Parathyroid adenoma (tissue), 2 donors: ENCODE measurements around the gene TM4SF18.

Experiments
- H2AFZ ChIP-seq: fragments of 300-600 bp; sonication (generic); one replicate; pipeline ENCODE4 v1.7.0; 2017; ENCODE audit warnings: antibody characterized with exemption, mild to moderate bottlenecking
- H3K27ac ChIP-seq: fragments of 300-600 bp; sonication (generic); one replicate; pipeline ENCODE4 v1.7.0; 2017
- H3K27me3 ChIP-seq: fragments of 300-600 bp; sonication (generic); one replicate; pipeline ENCODE4 v1.7.0; 2017; ENCODE audit warnings: low read length; ENCODE audit not compliant: control insufficient read depth, insufficient read depth
- H3K36me3 ChIP-seq: fragments of 300-600 bp; sonication (generic); one replicate; pipeline ENCODE4 v1.7.0; 2017; ENCODE audit warnings: low read length; ENCODE audit not compliant: control insufficient read depth, insufficient read depth
- H3K4me1 ChIP-seq: fragments of 300-600 bp; sonication (generic); one replicate; pipeline ENCODE4 v1.7.0; 2017; ENCODE audit warnings: control low read depth
- H3K4me2 ChIP-seq: fragments of 300-600 bp; sonication (generic); one replicate; pipeline ENCODE4 v1.7.0; 2017; ENCODE audit warnings: low read length
- H3K4me3 ChIP-seq: fragments of 300-600 bp; sonication (generic); one replicate; pipeline ENCODE4 v1.7.0; 2017; ENCODE audit warnings: low read depth, low read length
- H3K79me2 ChIP-seq: fragments of 300-600 bp; sonication (generic); one replicate; pipeline ENCODE4 v1.7.0; 2017; ENCODE audit warnings: control low read depth
- H3K9ac ChIP-seq: fragments of 300-600 bp; sonication (generic); one replicate; pipeline ENCODE4 v1.7.0; 2017; ENCODE audit warnings: mild to moderate bottlenecking
- H3K9me3 ChIP-seq: fragments of 300-600 bp; sonication (generic); one replicate; pipeline ENCODE4 v1.7.0; 2017; ENCODE audit warnings: low read length; ENCODE audit not compliant: control insufficient read depth
- TF ChIP-seq, protein P1 (sequence below): fragments of 300-600 bp; sonication (generic); IDR thresholded peaks from one replicate; pipeline ENCODE4 v1.7.0; 2017; ENCODE audit warnings: antibody characterized with exemption, mild to moderate bottlenecking
- donor health status: primary hyperparathyroidism.

TM4SF18 gene

DNA sequence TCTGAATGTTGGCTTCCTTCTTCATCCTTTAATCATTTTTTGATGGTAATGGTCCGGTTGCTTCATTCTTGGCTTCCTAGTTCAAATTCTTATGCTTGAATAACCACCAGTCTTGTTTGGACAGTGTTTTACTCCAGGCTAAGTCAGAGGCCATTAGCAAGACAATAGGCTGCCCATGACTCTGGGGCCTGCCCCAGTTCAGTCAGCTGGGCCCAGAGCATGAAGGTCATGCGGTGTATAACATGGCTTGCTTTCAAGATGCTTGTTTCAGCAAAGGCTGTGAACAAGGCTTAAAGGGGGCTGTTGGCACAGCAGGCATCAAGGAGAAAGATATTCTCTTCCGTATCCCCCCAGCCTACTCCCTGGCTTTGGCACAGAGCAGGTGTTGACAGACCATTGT is 13.7 kb downstream of the TM4SF18 start:
- Histone ChIP-seq H3K27ac (no peak overlapping the region), H3K9me3 (no peaks in the 10 kb centered on the region), H3K4me2 (no peak overlapping the region), H3K4me3 (no peak overlapping the region), H3K9ac (no peak overlapping the region), H2AFZ (no peak overlapping the region), H3K36me3 (no peaks in the 10 kb centered on the region), H3K4me1 (no peaks in the 10 kb centered on the region), H3K27me3 (no peaks in the 10 kb centered on the region), H3K79me2 (no peaks in the 10 kb centered on the region)
- TF ChIP-seq, protein P1, sequence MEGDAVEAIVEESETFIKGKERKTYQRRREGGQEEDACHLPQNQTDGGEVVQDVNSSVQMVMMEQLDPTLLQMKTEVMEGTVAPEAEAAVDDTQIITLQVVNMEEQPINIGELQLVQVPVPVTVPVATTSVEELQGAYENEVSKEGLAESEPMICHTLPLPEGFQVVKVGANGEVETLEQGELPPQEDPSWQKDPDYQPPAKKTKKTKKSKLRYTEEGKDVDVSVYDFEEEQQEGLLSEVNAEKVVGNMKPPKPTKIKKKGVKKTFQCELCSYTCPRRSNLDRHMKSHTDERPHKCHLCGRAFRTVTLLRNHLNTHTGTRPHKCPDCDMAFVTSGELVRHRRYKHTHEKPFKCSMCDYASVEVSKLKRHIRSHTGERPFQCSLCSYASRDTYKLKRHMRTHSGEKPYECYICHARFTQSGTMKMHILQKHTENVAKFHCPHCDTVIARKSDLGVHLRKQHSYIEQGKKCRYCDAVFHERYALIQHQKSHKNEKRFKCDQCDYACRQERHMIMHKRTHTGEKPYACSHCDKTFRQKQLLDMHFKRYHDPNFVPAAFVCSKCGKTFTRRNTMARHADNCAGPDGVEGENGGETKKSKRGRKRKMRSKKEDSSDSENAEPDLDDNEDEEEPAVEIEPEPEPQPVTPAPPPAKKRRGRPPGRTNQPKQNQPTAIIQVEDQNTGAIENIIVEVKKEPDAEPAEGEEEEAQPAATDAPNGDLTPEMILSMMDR, result no peak

DNA sequence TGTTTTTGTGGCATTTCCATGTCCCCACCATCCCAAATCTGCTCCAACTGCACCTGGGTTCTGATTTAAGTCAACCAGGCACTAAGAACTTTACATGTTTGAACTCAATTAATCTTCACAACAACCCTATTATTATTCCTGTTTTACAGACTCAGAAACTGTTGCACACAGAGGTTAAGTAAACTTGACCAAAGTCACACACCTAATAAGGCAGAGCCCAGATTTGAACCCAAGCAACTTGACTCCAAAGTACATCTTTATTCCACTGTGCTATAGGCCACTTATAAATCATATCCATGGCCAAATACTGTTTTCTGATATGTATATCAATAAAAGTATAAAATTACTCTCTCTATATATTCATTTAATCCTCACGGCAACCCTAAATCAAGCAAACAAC is 16.4 kb downstream of the TM4SF18 start:
- H3K4me1 ChIP-seq, result no peaks in the 10 kb centered on the region
- no peaks in the 10 kb centered on the region for H3K79me2 ChIP-seq
- H2AFZ ChIP-seq, result no peak overlapping the region
- H3K4me2 ChIP-seq, result no peak overlapping the region
- H3K9ac ChIP-seq, result no peak overlapping the region
- H3K27me3 ChIP-seq, result no peaks in the 10 kb centered on the region
- no peaks in the 10 kb centered on the region for H3K36me3 ChIP-seq
- H3K4me3 ChIP-seq, result no peak overlapping the region
- no peak overlapping the region for H3K27ac ChIP-seq
- no peaks in the 10 kb centered on the region for H3K9me3 ChIP-seq
- TF ChIP-seq, protein P1, result no peak

DNA sequence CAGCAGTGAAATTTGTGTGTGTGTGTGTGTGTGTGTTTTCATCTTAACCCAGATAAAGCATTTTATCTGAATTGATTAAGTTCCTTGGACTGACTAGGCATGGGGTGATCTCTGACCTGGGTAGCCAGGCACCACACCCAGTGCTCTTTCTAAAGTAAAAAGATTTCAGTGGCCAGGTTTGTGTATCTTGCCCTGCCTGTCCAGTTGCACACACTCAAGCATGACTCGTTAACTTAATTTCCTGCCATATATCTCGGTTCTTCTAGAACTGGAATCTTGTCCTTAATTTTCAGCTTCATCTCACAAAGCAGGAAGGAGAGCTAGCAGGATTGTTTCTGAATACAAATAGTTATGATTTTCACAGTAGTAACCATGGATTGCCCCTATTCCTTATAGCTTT is 17.0 kb downstream of the TM4SF18 start:
- Histone ChIP-seq H3K79me2 (no peaks in the 10 kb centered on the region), H3K27ac (no peak overlapping the region), H2AFZ (no peak overlapping the region), H3K9ac (no peak overlapping the region), H3K9me3 (no peaks in the 10 kb centered on the region), H3K4me2 (no peak overlapping the region), H3K27me3 (no peaks in the 10 kb centered on the region), H3K4me3 (no peak overlapping the region), H3K36me3 (no peaks in the 10 kb centered on the region), H3K4me1 (no peaks in the 10 kb centered on the region)
- TF ChIP-seq, protein P1, result no peak

DNA sequence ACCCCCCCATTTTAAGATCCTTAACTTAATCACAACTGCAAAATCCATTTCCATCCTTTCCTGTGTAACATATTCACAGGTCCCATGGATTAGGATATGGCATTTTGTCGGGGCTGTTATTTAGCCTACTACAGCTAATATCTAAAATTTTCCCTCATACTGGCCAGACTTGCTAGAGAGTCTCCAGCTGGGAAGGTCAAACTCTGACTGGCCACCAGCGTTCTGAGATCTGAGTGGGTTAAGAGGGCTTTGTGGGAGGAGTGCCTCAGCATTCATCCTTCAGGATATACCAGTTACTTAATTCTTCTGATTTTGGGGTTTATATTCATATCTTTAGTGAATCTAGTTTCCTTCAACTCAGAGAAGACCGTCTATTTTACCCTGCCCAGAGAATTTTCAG is 17.7 kb downstream of the TM4SF18 start:
- Histone ChIP-seq H3K9ac (no peak overlapping the region), H3K36me3 (no peaks in the 10 kb centered on the region), H3K9me3 (no peaks in the 10 kb centered on the region), H3K4me3 (no peak overlapping the region), H3K27ac (no peak overlapping the region), H3K4me2 (no peak overlapping the region), H3K4me1 (no peaks in the 10 kb centered on the region), H3K27me3 (no peaks in the 10 kb centered on the region), H3K79me2 (no peaks in the 10 kb centered on the region), H2AFZ (no peak overlapping the region)
- TF ChIP-seq, protein P1, result no peak

DNA sequence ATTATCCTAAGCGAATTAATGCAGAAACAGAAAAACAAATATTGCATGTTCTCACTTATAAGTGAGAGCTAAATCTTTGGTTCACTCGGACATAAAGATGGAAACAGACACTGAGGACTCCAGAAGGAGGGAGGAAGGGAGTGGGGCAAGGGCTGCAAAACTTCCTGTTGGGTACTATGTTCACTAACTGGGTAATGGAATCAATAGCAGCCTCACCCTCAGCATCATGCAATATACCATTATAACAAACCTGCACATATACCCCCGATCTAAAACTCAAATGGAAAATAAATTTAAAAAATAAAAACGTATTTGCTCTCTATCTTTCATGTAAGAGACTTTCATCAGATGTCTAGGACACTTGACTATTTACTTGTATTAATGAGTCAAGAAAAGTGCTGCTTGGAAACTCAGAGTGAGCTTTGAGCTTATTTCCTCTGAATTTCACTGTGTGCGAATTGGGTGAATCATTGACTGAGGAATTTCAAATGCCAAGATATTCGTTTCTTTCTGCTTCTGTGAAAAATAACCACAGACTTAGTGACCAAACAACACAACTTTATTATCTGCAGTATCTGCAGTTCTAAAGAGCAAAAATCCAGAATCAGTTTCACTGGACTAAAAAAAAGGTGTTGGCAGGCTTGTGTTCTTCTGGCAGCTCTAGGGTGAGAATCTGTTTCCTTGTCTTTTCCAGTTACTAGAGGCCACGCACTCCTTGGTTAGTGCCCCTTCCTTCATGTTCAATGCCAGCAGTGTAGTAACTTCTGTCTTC is 18.4 kb downstream of the TM4SF18 start:
- Histone ChIP-seq H3K4me2 (no peak overlapping the region), H3K27ac (no peak overlapping the region), H3K9me3 (no peaks in the 10 kb centered on the region), H3K79me2 (no peaks in the 10 kb centered on the region), H3K4me1 (no peaks in the 10 kb centered on the region), H3K4me3 (no peak overlapping the region), H3K36me3 (no peaks in the 10 kb centered on the region), H3K27me3 (no peaks in the 10 kb centered on the region), H2AFZ (no peak overlapping the region), H3K9ac (no peak overlapping the region)
- TF ChIP-seq, protein P1, result no peak
